ENCODE measurements around the gene PIGK.

The PIGK gene

DNA sequence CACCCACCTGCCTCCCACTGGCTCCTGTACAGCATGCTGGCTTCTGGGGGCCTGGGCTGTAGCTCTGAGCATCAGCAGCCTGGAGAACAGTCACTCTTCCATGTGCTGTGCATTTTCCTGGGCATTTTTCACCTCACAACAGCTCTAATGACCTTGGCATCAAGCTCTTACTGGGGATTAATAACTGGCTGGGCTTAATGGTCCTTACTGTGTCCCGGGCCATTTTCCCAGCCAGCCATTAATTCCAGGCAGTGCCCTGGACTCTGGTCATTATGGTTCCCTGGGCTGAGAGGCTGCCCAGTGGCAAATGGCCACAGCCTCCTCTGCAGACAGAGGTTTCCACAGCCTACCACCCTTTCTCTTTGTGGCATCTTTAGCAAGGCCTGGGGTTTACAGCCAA is 180.1 kb downstream of the PIGK start:
- DNase-seq, result no peak

Measured in hypothalamus (tissue), 51 donors.